OCI-M2 (cell line): Measurements from ENCODE around the gene FBXL13.
A peak's percentile ranks its signal among the peaks of the same experiment; 100 is the strongest.
"Not testable (repeated sequence)": the region's sequence is repeated elsewhere in the genome, so short reads cannot be mapped to it uniquely, and the experiment has no call there.

ENCODE experiments used
- DNase-seq: peaks from one replicate; lab custom pipeline; 2025; ENCODE audit not compliant: unreplicated experiment; lab: John Stamatoyannopoulos, UW

The FBXL13 gene

DNA sequence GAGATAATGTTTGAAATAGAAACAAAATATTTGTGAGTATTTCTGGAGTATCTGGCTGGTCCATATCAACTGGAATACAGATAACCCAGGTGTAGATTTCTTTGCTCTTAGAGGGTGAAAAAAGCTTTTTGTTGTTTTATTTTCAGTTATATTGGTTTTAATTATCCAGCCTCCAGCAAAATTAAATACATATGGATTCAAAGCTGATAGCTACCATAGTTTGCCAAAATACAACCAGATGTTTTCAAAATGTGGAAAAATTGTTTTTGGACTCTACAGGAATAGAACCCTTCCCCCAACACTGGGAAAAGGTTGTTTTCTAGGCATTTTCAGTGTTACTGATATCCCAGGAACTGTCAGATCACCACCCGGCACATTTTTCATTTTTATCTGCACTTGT, 131.7 kb downstream of the FBXL13 start:
- DNase-seq = no peak

GRCh38 chr7:102942181-102942866, 132.3 kb downstream of the FBXL13 start:
- DNase-seq = no peak

DNA sequence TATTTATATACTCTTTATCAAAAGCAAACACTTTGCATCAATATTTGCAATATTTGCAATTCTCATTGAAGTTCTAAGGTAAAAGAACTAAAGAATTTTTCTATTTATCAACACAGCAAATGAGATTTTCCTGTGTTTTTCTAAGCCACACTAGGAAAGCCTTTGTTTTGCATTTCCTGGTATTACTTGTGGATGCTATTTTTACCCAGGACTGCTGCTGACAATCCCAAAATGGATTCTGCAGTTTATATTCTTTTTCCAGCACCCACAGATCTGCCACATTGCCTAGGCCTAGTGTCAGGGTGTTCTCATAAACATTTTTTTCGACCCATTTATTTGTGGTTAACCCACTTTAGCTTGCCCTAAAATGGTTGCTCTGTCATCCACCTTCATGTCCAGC, 135.9 kb downstream of the FBXL13 start:
- DNase-seq = no peak

- no peak for DNase-seq
Observed at GRCh38 chr7:102935450-102936115, 139.0 kb downstream of the FBXL13 start.

GRCh38 chr7:102934701-102935100, 139.9 kb downstream of the FBXL13 start:
- no peak for DNase-seq

GRCh38 chr7:102934239-102934638, 140.4 kb downstream of the FBXL13 start:
- no peak for DNase-seq

DNA sequence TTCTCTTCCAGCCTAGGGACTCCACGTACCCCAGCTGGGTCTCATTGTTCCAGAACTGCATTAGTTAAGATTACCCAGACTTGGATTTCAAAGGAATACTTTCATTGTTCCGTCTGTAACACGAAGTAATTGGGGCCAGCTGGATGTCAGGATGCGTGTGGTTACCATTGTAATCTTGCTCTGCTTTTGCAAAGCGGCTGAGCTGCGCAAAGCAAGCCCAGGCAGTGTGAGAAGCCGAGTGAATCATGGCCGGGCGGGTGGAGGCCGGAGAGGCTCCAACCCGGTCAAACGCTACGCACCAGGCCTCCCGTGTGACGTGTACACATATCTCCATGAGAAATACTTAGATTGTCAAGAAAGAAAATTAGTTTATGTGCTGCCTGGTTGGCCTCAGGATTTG, 140.8 kb downstream of the FBXL13 start:
- DNase-seq = no peak

- DNase-seq = no peak
Observed at GRCh38 chr7:102931757-102932156, 142.8 kb downstream of the FBXL13 start.

DNA sequence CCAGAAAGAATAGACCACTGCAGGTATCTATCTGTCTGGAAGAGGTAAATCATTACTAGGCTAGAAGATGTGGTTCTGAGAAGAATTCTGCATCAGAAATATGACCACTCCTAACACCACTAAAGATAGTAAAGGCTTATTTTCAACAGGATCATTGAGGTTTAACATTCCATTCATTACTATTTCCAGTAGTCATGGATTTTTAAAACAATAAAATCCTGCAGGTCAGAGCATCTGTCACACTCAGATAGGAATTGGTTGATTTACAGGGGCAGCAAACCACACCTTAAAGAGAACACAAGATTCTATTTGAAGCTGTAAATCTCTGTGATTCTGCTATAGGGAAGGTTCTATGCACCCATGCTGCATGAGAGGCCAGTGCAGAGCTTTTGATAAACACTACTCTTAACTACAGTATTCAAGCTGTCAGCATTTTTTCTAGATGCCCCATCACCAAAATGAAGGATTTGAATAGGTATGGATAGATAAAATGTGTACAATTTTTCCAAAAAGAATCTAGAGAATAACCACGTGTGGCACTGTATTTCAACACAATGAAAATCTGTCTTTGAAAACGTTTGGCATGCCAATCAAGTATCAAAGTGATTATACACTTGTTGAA, 147.2 kb downstream of the FBXL13 start:
- DNase-seq = no peak

- no peak for DNase-seq
Observed at GRCh38 chr7:102926783-102927140, 147.8 kb downstream of the FBXL13 start.

GRCh38 chr7:102925976-102926782, 148.4 kb downstream of the FBXL13 start:
- DNase-seq = peak; percentile 8

DNA sequence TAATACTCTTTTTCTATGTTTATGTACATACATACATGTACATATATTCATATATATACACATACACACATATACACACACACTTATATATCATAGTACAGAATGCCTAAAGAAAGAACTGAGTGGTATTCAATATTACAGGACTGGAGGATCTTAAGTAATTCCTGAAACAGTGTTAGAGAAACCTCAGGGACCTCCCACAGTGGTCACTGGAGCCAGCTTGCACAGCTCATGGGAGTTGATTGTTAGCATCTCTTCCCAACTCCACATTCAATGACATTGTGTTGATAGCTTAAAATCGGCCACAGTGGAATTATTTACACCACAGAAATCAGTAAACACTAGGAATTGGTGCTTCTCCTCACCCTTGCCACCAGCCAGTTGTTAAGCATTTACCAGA, 155.8 kb downstream of the FBXL13 start:
- DNase-seq = no peak

DNA sequence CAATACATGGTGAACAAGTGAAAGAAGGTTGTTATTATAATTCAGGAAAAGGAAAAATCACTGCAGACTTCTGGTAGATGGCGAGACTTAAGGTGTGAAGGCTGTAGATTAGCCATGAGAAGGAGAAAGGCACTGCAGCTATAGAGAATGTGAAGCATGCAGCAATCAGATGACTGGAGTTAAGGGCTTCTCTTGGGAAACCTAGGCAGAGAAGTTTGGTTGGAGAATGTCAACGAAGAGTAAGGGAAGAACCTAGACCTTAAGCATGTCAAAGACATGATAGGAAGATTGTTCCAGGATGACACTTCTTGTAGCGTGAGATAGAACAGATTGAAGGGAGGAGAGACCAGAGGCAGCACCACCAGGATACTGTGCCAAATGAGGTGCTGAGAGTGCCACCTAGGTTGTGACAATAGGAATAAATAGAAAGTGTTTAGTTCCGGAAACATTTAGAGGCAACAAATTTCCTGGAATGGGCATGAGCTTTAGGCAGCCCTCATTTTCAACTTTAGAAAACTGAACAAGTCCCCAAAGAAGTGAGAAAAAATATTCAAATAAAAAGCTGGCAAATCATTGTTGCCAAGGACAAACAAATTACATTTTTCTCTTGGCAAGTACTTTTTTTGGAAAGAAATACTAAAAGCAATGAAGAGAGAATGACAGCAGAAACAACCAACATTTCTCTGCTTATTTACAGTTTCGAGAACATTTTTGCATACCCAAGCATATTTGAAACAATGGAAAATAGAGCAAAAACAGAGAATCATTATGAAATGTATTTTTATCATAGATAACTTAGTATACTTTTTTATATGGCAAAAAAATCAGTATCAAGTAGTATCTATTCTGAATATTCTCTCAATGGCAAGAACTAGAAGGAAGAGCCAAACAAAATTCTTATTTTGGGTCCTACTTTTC, 156.9 kb downstream of the FBXL13 start:
- no peak for DNase-seq

- no peak for DNase-seq
Observed at GRCh38 chr7:102916881-102917280, 157.7 kb downstream of the FBXL13 start.

DNA sequence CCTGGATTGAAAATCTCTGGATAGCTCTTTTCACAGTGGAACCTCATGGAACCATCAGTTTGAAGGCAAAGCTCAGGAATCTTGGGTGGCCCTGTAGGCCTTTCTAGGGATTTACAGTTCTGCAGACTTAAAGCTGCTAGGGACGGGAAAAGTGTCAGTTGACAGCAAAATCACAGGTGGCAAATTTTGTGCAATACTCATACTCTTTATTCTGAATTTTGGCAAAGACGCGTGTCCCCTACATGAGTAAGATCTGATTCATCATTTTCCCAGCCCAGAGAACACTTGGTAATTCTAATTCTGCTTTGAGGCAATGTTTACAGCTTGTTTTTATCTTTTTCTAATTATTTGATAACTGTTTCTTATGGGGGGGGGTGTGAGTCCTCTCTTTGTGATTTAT, 158.2 kb downstream of the FBXL13 start:
- no peak for DNase-seq

DNA sequence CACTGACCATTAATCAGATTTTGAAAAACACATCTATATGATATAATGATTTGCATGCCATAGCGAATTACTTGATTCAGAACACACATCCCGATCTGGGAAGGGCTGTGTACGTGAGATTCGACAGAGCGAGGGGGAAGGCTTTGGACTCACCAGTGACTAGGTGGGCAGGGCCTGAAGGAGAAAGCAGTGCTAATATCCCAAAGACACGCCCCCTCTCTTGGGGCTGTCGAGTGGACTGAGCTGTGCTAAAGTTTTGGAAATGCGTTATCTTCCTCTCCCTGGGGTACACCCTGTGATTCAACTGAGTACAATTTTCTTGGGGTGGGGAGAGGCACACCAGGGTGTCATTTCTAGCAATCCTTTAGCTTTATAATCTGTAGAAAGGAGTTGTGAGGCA, 160.0 kb downstream of the FBXL13 start:
- DNase-seq = no peak

GRCh38 chr7:102913826-102914225, 160.8 kb downstream of the FBXL13 start:
- no peak for DNase-seq

DNA sequence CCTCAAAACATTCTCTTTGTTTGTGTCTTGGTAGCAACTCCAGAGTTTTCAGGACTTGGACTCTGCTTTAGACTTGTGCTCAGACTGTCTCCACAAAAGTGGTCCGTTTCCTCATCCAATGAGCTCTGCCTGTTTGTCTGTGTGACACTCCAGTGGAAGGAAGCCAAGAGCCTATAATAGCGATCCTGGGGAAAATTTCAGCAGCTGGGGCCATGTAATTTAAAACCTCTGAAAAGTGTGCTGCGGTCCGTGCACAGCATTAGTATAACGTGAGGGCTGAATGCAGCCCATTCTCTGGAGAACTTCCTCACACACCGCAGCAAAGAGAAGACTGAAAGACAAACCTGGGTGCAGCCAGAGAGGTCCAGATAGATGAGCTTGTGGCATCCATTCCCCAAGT, 161.9 kb downstream of the FBXL13 start, which contains the start of gene LRRC17:
Gene LRRC17 (plus strand): TSS at position 259 of the 400 bp plus-strand sequence. CDS start 20,914 bp downstream, outside the sequence.
- no peak for DNase-seq

DNA sequence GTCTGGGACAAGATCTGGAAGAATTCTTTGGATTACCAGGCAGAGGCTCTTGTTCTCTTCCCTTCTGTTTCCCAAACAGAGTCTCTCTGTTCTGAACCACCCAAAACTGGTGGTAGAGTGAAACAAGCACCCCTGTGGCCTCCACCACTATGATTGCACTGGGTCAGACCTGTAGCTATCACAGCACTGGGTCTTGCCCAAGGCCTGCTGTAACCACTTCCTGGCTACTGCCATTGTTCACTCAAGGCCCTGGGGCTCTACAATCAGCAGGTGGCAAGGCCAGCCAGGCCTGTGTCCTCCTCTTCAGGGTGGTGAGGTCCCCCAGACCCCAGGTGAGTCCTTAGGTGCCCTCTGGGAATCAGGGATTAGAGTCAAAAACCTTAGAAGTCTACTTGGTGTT, 165.9 kb downstream of the FBXL13 start:
- DNase-seq = no peak

GRCh38 chr7:102903576-102903975, 171.0 kb downstream of the FBXL13 start:
- not testable (repeated sequence) for DNase-seq
